SK-N-MC (cell line): Measurements from ENCODE around the gene GNB3.

ENCODE experiments used
- EZH2 ChIP-seq: fragments of 200-600 bp; sonication (generic); IDR thresholded peaks from one replicate; pipeline ENCODE4 v1.6.1; 2017; ENCODE audit warnings: antibody characterized with exemption
- POLR2AphosphoS5 ChIP-seq: IDR thresholded peaks from 2 replicates; pipeline ENCODE4 v1.6.1; 2012; ENCODE audit warnings: mild to moderate bottlenecking, low read depth, low read length, borderline replicate concordance

- no peak for TF ChIP-seq POLR2AphosphoS5
- TF ChIP-seq EZH2, result no peak
Measured at GRCh38 chr12:6891646-6892001, 50.9 kb downstream of the GNB3 start.
